ENCODE measurements around the gene PGP. TPM values are rescaled to one million over a fixed set of nuclear protein-coding genes. Genes with fewer than 3 reads are reported as not detected.
A peak's percentile ranks its signal among the peaks of the same experiment; 100 is the strongest.

PGP gene
- total RNA-seq, 1 donor from 2014 or later, result 29.3 TPM

DNA sequence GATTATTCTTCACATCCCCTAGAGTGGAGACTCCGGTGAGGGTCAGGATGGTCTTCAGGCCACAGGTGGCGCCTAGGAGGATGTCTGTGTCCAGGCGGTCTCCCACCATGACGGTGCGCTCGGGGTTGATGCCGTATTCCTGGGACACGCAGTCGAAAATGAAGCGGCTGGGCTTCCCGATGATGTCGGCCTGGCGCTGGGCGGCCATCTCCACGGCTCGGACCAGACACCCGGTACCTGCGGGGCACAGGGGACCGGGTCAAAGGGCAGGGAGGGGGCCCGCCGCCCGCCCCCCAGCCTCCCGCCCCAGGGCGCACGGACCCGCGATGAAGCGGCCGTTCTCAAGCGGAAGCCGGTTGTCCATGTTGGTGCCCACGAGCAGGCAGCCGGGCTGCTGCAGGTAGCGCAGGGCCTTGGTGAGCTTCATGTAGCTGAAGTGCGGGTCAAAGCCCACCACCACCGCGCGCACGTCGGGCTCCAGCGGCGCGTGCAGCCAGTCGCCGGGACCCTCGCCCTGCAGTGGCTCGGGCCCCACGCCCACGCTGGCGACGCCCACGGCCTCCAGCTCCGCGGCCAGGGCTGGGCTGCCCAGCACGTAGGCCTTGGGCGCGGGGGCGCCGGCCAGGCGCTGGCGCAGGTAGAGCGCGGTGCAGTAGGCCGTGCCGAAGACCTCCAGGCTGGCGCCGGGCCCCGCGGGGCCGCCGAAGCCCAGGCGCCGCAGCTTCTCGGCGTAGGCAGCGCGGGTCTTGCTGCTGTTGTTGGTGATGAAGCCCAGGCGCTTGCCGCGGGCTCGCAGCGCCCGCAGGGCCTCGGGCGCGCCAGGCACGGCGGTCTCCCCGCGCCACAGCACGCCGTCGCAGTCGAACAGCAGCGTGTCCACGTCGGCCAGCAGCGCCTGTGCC, 572 bp downstream of the PGP start:
- TF ChIP-seq, protein P1, sequence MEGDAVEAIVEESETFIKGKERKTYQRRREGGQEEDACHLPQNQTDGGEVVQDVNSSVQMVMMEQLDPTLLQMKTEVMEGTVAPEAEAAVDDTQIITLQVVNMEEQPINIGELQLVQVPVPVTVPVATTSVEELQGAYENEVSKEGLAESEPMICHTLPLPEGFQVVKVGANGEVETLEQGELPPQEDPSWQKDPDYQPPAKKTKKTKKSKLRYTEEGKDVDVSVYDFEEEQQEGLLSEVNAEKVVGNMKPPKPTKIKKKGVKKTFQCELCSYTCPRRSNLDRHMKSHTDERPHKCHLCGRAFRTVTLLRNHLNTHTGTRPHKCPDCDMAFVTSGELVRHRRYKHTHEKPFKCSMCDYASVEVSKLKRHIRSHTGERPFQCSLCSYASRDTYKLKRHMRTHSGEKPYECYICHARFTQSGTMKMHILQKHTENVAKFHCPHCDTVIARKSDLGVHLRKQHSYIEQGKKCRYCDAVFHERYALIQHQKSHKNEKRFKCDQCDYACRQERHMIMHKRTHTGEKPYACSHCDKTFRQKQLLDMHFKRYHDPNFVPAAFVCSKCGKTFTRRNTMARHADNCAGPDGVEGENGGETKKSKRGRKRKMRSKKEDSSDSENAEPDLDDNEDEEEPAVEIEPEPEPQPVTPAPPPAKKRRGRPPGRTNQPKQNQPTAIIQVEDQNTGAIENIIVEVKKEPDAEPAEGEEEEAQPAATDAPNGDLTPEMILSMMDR (conservative IDR thresholded peaks at IDR 0.05; ENCODE audit: low read depth, low read length), result no peak
- DNase-seq (ENCODE audit: low read depth), result no peak
- peak overlapping the region; percentile 69 for H3K4me3 ChIP-seq (ENCODE audit: low read depth, low read length)

DNA sequence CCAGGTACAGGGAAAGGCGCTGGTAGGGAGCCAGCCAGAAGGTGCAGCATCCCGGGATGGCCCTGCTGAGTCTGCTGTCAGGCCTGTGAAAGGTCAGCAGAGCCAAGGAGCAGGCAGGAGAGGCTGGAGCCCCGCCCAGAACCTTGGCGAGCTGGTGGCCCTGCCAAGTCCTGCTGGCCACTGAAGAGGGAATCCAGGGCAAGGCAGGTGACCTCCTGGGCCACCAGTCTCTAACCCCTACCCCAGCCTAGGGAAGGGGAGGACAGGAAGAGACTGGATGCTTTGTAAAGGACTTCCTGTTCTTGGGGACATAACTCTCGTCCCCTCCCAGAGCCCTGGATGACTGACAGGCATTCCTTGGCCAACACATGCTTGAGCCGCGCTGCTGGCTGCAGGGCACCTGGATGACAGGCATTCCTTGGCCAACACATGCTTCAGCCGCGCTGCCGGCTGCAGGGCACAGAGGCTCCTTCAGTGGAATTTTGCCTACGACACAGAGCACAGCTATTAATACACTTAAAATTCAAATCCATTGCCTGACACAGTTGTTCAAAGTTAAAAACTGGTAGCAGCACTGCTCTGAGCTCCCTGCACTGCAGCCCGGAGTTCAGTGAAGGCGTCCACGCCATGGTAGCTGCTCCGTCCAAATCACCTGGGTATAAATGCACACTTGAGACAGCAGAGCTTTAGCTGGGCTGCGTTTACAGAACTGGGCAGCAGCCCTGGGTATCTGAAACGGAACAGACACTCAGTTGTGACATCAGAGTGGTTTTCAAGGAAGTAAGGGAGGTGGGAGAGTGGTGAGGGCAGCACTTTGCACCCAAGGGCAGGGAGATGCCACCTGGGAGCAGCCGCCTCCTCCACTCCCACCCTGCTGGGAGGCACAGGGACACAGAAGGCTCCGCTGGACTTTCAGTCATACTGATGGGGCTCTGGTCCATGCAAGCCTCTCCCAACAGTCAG, 2.0 kb downstream of the PGP start:
- TF ChIP-seq, protein P1 (conservative IDR thresholded peaks at IDR 0.05; ENCODE audit: low read depth, low read length), result no peak
- no peak for DNase-seq (ENCODE audit: low read depth)

DNA sequence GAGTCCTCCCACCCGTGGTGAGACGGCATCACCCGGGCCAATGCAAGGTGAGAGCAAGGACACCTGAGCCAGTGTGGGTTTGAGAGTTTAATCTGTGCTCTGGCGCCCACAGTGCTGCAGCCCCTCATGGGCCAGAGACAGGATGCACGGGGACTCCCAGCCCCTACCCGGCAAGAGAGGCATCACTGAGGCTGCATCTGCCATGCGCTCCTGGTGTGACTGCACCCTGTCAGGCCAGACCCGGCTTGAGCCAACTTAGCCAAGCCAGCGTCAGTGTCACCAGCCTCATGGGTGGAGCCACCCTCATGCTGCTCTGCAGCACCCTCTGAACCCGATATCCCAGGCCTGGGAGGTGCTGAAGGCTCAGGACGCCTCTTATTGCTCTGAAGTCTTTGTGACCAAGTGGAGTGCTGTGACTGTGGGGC, 2.7 kb downstream of the PGP start:
- TF ChIP-seq, protein P1 (conservative IDR thresholded peaks at IDR 0.05; ENCODE audit: low read depth, low read length), result no peak
- peak overlapping the region; percentile 69 for H3K4me3 ChIP-seq (ENCODE audit: low read depth, low read length)

More for the DNA sequence above, 2.0 kb downstream of the PGP start:
- H3K4me3 ChIP-seq (ENCODE audit: low read depth, low read length), result peak overlapping the region; percentile 69

DNA sequence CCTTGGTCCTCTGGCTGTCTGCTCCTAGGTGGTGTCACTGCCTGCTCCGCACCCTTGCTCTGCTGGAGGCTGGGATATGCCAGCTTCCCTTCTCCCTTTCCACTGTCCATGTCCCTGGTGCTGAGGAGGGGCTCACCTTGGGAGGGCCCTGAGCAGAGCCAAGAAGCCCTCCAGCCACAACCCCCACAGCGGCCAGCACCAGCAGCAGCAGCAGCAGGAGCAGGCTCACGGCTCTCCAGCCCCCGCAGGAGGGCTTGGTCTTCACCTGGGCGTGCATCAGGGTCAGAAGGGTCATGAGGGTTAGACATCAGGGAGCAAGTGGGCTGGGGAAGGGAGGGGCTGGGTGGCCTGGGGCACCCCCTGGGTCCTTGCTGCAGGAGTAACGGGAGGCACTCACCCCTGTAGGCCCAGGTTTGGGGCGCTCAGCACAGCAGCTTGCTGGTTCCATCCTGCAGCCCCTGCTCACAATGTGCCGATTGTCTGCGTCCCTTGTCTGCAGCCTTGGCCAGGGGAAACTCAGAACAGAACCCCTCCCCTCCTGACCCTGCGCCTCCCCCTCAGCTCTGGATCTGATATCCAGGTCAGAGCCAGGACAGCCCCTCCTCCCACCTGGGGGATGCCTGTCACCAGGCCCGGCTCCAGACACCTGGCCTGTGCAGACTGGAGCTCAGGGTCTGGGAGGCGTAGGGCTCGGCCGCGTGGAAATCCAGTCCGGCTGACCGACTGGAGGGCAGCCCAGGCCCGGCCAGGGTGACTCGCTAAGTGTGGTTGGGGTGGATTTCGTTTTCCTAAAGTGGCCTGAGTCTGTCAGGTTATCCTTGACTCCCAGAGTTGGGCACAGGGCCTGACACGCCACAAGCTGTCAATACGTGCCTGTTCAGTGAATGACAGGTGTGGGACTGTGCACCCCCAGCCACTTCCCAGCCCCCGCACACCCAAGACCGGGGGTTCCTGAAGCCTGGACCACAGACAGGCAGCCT, 4.0 kb downstream of the PGP start, which contains the start of gene BRICD5:
TSS of gene BRICD5 (minus strand) at position 478 of the 980 bp plus-strand sequence. CDS start at position 448, 30 bp downstream.
- no peak within 1 kb of the TSS for H3K4me3 ChIP-seq (ENCODE audit: low read depth, low read length)
- TF ChIP-seq, protein P1 (conservative IDR thresholded peaks at IDR 0.05; ENCODE audit: low read depth, low read length), result no peak
- DNase-seq (ENCODE audit: low read depth), result no peak

More for the DNA sequence above, 2.7 kb downstream of the PGP start:
- DNase-seq (ENCODE audit: low read depth), result no peak

DNA sequence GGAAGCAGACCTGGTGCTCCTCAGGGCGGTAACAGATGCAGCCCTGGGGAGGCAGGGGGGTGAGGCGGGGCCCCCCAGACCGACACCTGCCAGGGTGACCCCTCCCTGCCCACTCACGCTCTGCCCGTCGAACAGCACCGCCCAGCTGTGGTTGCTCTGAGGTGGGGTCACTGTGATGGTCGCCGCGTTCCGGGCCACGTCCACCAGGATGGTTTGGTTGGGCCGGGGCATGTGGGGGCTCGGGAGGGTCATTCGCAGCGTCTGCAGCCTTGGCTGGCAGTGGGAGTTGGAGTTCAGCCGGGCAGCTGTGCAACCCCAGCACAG, 4.7 kb downstream of the PGP start:
- DNase-seq (ENCODE audit: low read depth), result no peak
- H3K4me3 ChIP-seq (ENCODE audit: low read depth, low read length), result no peak overlapping the region
- TF ChIP-seq, protein P1 (conservative IDR thresholded peaks at IDR 0.05; ENCODE audit: low read depth, low read length), result no peak
